Ramos (cell line): Measurements from ENCODE around the gene DISP2.

Source experiments
- in situ Hi-C: fragments of 300-500 bp; cut with MboI; formaldehyde crosslinking; loops from one replicate; pipeline ENCODE4 v1.14.3; 2022; ENCODE audit warnings: low sequenced_read_pairs; ENCODE audit not compliant: unreplicated experiment

DISP2 gene

GRCh38 chr15:40340740-40341400, 17.1 kb upstream of the DISP2 start, which contains the start of gene CCDC9B:
TSS of gene CCDC9B (minus strand) at chr15:40340939. CDS start at chr15:40340819, 120 bp downstream.
- in situ Hi-C loops: no loop called here

GRCh38 chr15:40342416-40343320, 15.4 kb upstream of the DISP2 start:
- in situ Hi-C loops: no loop called here

GRCh38 chr15:40343512-40343911, 14.5 kb upstream of the DISP2 start:
- in situ Hi-C loops: no loop called here

- in situ Hi-C loops: no loop called here
Observed at GRCh38 chr15:40344217-40344616, 13.8 kb upstream of the DISP2 start.

- in situ Hi-C loops: loop anchor here (5.0 kb wide), 1 partner anchor 78 kb away; no protein-coding TSS in a partner anchor
Observed at GRCh38 chr15:40344631-40345120, 13.3 kb upstream of the DISP2 start.

- in situ Hi-C loops: loop anchor here (5.0 kb wide), 1 partner anchor 77 kb away; no protein-coding TSS in a partner anchor
Observed at GRCh38 chr15:40345225-40345866, 12.7 kb upstream of the DISP2 start.

- in situ Hi-C loops: loop anchor here (5.0 kb wide), 1 partner anchor 76 kb away; no protein-coding TSS in a partner anchor
Observed at GRCh38 chr15:40345867-40346578, 12.0 kb upstream of the DISP2 start.

GRCh38 chr15:40346579-40347558, 11.2 kb upstream of the DISP2 start:
- in situ Hi-C loops: loop anchor here (5.0 kb wide), 1 partner anchor 75 kb away; no protein-coding TSS in a partner anchor

- in situ Hi-C loops: loop anchor here (5.0 kb wide), 1 partner anchor 74 kb away; no protein-coding TSS in a partner anchor
Observed at GRCh38 chr15:40347559-40348473, 10.2 kb upstream of the DISP2 start.

- in situ Hi-C loops: loop anchor here (5.0 kb wide), 1 partner anchor 74 kb away; no protein-coding TSS in a partner anchor
Observed at GRCh38 chr15:40348474-40348870, 9.5 kb upstream of the DISP2 start.

GRCh38 chr15:40349163-40349562, 8.9 kb upstream of the DISP2 start:
- in situ Hi-C loops: loop anchor here (5.0 kb wide), 1 partner anchor 73 kb away; no protein-coding TSS in a partner anchor

GRCh38 chr15:40352281-40352901, 5.6 kb upstream of the DISP2 start:
- in situ Hi-C loops: no loop called here

GRCh38 chr15:40353697-40354096, 4.3 kb upstream of the DISP2 start:
- in situ Hi-C loops: no loop called here

GRCh38 chr15:40354408-40355171, 3.4 kb upstream of the DISP2 start:
- in situ Hi-C loops: no loop called here

- in situ Hi-C loops: no loop called here
Observed at GRCh38 chr15:40355976-40356585, 1.9 kb upstream of the DISP2 start.

- in situ Hi-C loops: no loop called here
Observed at GRCh38 chr15:40357246-40357645, 773 bp upstream of the DISP2 start.
